GM19372 (cell line): ENCODE data around the gene SLC46A3.
"Not testable (repeated sequence)": the region's sequence is repeated elsewhere in the genome, so short reads cannot be mapped to it uniquely, and the experiment has no call there.

ENCODE experiments used
- ATAC-seq: cut with Tn5 transposase; IDR thresholded peaks from one replicate; pipeline ENCODE4 v1.9.1; 2021; ENCODE audit warnings: mild to moderate bottlenecking, low read depth, moderate library complexity; ENCODE audit not compliant: unreplicated experiment

Gene SLC46A3

DNA sequence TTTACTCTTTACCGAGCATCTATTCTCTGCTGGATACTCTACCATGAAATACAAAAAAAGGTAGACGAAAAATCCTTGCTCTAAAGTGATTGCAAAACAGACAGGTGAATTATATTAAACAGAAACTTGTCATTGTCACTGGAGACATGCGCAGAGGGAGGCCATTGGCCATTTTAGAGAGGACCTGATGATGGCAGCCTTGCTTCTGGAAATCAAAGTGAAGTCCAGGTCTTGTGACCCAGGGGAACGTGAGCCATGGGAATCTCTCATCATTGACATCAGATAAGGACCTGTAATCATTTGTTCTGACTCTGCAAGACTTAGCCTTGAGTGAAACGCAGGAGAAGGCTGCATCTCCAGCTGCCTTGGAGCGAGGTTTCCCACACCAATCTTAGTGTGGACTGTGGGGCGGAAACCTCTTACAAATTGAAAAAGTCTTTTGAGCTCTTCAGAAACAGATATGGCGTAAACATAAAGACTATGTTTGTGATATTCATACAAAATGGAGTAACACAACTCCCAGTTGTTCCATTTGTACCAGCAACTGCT lies 16.8 kb upstream of the SLC46A3 start:
- no peak for ATAC-seq

DNA sequence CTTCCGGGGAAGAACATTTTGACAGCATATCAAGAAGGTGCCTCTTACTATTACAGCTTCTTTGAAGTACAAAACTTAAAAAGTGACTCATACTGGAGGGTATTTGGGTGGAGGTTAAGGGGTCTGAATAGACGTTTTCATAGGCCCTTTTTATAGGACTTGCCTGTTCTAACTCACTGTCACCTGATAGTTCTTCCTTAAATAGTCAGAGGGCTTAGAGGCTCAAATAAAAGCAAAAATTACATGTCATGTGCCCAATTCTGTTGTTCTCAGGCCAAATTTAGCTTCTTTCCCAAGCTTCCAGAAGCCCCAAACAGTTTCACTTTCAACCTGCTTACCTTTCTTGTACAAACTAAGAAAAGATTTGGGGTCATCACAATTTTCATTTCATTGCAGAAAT lies 16.1 kb upstream of the SLC46A3 start:
- no peak for ATAC-seq

DNA sequence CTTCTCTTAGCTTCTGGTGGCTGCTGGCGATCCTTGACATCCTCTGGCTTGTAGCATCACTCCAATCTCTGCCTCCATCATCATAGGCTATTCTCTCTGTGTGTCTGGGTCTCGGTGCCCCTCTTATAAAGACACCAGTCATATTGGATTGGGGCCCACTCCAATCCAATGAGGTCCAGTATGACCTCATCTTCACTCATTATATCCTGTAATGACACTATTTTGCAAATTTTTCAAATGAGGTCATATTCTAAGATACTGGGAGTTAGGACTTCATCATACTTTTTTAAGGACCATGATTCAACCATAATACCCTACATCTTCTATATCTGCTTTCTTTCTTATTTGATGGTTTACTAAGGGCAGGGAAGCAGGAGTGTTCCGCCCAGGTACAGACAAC lies 12.0 kb upstream of the SLC46A3 start:
- no peak for ATAC-seq

DNA sequence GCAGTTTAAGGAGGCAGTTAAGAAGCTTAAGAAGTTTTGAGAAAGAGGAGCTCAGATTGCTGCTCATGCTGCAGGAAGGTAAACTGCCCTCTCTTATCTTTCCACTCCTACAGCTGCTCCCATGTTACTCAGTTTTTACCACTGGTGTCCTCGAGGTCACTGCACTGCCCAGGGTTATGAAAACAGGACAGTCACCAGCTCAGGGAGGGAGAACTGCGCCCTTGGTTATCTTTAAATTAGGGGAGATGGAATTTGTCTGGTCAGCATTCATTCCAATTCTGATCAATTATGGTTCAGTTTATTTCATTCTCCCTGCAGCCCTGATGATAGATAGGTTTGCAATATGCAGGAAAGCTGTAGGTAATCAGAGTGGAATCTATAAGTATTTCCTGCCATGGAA lies 10.8 kb upstream of the SLC46A3 start:
- no peak for ATAC-seq

DNA sequence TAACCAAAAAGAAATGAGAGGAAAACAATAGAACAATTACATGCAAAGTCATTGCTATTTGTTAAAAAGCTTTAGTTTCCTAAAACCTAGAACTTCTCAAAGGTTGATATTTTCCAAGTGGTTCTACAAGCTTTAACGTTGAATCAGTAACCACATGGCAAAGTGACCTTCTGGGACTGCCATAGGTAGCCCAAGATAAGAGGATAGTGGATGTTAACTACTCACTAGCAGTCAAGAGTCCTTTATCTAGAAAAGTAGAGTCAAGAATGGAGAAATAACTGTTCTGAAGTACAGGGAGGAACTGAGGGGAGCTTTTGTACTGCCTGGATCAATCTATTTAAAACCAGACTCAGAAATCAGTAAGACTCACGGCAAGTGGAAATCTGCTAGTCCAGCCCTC lies 9.9 kb upstream of the SLC46A3 start:
- ATAC-seq, result no peak

DNA sequence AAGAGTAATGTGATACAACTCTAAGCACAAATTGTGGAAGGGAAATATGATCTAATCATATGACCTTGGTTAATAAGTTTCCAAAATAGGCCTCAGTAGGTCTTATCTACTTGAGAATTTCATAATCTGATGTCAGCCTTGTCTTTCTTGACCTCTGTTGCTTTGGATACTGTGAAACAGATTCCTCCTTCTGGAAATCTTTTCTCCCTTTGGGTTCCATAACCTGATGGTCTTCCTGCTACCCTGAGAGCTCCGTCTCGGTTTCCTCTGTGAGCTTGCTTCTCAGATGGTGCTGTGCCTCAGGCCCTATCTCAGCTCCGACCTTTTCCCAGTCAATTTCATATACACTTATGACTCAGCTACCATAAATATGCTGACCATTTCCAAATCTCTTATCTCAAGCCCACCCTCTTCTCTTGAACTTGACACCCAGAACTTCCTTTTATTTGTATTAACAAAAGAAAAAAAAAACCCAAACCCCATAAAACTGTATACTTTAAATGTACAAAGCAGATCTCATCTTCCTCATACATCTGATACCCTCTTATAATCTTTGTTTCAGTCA lies 6.4 kb upstream of the SLC46A3 start:
- ATAC-seq, result no peak

DNA sequence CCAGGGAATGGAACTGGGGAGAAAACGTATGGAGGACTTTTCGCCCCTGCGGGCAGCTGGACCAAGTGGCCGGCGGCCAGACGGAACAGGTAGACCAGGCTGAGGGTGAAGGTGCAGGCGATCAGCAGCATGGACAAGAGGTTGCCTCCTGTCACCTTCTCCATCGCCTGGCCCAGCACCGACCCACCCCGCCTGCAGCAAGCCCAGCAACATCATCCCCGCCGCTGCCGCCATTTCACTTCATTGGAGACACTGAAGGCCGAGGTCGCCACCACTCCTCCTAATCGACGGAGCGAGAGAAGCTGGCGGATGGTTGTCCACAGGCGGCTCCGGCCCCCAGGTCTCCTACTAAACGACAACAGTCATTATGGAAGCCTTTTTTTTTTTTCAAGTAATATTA lies 5.0 kb upstream of the SLC46A3 start:
- ATAC-seq, result no peak

DNA sequence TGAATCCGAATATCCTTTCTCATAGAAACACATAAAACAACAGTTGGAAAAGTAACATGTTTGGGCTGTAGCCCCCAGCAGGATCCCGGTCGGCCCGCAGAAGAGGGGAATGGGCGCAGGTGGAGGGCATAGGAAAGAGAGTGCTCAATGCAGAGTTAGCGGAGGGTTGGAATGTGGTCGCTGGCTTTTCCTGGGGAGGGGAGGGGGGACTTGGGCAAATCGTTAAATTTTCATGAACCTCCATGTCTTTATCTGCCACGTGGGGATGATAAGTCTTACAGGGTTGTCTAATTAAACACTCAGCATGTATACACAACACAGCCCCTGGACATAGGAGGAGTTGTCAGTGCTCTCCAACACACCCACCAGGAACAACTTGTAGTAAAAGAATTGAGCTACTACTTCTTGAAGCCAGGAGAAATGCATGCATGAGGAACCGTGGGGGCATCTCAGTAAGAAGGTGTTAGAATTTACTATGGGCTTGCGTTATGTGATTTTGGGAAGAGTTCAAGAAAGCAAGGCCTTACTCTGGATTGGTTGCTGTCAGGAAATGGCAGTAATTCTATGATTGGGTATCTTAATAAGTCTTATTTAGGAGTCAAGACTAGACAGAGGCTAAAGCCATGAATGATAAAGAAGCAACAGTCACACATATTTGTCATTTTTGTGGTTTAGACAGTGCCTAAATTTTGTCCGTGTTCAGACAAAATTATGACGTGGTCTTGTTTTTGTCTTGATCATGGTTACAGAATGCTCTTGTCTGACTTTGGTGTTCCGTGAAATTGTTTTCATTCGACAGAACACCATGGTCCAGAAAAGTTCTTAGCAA lies 671 bp upstream of the SLC46A3 start:
- ATAC-seq, result no peak

DNA sequence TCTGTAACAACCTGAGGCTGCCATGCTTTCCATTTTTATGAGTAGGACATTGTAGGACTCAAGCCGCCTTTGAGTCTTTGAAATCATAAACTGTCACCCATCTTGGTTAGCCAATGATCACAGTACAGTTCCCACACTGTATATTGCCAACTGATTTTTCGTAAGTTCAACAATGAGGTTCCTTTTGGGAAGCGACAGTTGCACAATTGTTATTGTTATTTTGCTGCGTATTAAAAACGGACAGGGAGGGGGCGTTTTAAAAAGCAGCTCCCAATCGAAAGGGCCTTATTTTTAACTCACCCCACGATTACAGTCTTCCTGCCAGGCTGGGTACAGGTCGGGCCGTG lies 601 bp downstream of the SLC46A3 start:
- no peak for ATAC-seq

DNA sequence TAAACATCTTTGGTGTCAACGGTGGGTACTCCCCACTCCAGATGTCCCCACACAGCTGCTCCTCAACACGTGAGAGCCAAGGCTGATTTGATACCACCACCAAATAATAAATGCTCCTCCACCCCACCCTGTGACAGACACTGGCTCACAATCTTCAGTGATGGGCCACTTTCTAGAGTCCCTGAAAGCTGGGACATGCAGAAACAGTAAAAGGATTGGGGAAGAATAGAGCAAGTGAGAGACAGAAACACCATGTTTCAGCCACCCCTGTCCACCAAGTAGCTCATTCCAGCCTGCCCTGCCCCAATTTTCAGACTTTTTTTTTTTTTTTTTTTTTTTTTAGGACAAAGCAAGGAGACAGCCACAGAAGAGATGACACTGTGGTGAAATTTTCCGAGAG lies 1.6 kb downstream of the SLC46A3 start:
- no peak for ATAC-seq

DNA sequence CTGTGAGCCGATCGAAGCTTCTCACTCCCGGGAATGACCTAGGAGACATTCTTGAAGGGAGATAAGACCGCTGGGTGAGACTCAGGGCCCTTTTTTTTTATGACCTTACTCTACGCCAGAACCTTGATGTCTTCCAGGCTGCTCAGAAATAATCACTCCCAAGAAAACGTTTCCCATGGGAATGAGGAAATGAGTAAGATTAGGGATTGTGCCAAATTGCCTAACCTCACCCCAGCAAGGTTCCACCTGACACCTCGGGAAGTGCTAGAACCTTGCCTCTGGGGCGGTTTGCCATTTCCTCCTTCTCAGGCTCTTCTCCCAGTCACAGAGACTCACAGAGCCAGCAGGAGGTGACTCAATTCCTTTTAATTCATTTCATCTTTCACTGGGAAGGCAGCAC lies 2.3 kb downstream of the SLC46A3 start:
- ATAC-seq, result no peak

DNA sequence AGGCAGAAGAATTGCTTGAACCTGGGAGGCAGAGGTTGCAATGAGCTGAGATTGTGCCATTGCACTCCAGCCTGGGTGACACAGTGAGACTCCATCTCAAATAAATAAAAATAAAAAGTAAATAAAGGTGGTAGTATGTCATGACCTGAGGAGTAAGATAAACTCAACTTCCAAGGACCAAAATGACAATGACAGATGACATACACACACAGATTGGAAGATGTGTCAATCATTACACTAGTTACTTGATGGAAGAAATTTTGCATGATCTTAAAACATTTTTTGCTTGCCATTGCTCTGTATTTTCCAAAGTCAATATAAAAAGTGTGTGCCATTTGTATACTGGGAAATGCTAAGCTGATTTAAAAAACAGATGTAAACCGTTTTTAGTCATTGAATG lies 4.1 kb downstream of the SLC46A3 start:
- ATAC-seq, result no peak

DNA sequence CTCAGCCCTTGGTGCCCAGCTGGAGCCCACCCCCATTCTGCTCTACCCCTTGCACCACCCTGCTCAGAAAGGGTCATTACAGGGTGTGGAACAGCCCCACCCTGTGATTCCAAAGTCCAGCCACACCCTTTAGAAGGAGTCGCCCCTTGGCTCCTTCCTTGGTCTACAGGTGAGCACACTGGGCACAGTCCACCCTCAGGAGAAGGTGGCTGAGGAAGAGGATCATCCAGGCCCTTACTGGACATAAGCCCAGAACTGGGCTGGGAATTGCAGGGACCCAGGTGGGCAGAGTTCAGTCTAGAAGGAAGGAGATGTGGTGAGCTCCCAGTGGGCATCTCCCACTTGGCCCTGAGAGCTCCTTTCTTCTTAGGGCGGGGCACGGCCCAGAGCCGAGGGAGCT lies 8.6 kb downstream of the SLC46A3 start:
- no peak for ATAC-seq

DNA sequence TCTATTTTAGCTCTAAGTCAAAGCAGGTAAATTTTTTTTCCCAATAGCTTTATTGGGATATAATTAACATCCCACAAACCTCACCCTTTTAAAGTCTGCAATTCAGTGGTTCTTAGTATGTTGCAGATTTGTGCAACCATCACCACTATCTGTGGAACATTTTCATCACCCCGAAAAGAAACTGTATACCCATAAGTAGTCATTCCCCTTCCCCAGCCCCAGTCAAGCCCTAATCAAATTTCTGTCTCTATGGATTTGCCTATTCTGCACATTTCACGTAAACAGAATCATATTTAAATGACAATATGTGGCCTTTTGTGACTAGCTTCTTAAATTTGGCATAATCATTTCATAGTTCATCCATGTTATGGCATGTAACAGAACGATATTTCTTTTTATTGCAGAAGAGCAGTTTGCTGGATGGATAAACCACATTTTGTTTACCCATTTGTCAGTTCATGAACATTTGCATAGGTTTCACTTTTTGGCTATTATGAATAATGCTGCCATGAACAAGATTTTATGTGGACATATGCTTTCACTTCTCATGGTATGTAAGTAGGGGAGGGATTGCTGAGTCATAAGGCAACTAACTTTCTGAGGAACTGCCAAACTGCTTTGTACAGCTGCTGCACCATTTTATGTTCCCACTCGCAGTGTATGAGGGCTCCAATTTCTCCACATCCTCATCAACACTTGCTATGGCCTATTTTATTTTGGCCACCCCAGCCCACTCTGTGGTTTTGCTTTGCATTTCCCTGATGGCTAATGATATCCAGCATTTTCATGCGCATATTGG lies 10.9 kb downstream of the SLC46A3 start:
- ATAC-seq, result peak; percentile 98

DNA sequence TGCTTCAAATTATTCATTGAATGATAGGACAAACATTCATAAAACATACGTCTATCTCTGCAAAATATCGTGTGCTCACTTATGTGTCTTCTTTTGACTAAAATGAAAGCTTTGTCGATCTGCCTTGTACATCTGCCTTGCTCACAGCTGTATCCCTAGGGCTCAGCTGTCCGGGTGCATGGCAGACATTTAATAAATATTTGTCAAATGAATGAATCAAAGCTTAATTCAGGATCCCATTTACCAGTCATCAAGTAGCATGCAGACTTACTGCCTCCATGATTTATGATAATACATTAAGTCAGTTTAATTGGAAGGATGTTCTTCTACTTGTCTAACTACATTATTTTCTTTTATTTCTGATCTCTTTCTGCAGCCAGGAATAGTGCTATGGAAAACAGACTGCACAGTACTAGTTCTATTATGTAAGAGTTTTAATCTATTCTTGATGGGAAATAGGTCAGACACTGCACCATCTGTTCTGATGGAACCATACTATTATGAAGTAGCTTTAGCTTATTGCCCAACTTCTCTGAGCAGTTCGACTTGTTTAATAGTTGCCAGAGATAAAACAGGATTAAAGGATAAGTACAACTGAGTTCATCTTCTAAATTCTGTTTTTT lies 13.2 kb downstream of the SLC46A3 start:
- ATAC-seq, result no peak

DNA sequence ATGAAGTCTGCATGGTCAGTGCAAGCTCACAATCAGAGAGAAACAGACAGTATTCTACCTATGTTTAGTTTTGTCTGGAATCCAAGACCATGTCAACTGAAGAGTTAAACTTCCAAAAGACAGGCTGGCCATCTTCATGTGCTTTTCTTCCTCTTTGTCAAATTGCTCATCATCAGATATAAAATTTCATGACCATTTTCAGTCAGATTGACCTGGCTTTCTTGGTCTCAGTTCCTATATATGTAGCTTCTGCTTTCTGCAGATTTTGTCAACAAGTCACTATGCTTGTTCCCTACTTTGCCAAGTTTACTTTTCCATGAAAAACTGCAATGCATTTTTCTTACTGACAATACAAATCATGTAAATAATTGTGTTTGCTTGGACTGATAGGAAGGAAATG lies 13.9 kb downstream of the SLC46A3 start:
- ATAC-seq, result no peak

DNA sequence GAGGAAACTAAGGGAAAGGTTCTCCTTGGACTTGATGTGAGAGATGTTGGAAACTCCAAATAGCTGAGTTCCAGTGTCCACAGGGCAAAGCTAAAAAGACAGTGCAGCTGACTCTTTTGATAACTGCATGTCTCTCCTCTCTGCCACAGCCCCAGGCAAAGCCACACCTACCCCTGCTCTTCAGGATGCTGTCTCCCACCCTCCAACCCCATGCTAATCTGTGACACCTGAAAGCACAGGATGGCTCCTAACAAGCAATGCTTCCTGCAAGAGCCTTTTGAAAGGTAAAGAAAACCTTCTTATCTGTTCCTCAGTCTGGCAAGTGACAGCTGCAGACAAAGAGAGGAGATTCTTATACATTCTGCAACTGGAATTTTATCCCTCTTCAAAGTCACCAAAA lies 14.5 kb downstream of the SLC46A3 start:
- no peak for ATAC-seq

DNA sequence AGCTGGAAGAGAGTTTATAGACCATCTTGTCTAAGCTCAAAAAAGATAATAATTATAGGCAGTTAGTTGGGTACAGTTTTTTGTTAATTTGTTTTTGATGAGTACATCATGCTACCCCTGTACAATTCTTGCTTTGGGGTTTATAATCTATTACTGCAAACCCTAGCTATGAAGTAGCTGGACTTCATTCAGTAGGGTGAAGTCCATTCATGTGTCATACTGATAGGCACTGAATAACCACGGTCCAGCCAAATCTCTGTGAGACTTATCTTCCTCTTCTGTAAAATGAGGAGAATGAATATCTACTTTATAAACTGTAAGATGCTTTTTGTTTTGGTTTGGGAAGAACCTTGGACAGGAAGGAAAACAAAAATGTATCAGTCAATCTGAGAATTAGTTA lies 19.5 kb downstream of the SLC46A3 start:
- no peak for ATAC-seq

DNA sequence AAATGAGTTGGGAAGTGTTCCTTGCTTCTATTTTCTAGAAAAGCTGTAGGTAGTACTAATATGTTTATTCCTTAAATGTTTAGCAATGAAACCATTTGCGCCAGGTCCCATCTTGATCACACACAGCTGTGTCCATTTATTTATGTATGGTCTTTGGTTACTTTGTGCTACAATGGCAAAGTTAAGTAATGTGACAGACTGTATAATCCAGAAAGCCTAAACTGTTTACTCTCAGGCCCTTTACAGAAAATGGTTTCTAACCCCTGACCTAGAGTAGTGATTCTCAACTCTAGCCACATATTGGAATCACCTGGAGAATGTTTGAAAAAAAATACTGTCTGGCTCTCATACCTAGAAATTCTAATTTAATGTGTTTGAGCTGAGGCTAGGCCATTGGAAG lies 21.3 kb downstream of the SLC46A3 start:
- ATAC-seq, result no peak

DNA sequence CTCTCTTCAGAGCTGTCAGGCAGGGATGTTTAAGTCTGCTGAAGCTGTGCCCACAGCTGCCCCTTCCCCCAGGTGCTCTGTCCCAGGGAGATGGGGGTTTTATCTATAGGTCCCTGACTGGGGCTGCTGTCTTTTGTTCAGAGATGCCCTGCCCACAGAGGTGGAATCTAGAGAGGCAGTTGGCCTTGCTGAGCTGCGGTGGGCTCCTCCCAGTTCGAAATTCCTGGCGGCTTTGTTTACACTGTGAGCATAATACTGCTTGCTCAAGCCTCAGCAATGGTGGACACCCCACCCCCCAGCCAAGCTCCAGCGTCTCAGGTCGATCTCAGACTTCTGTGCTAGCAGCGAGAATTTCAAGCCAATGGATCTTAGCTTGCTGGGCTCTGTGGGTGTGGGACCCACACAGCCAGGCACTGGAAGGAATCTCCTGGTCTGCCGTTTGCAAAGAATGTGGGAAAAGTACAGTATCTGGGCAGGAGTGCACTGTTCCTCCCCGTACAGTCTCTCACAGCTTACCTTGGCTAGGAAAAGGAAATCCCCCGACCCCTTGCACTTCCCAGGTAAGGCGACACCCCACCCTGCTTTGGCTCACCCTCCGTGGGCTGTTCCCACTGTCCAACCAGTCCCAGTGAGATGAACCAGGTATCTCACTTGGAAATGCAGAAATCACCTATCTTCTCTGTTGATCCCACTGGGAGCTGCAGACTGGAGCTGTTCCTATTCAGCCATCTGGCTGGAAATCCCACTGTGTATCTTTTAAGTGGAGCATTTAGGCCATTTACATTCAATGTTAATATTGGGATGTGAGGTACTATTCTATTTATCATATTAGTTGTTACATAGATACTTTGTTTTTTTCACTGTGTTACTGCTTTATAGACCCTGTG lies 24.9 kb downstream of the SLC46A3 start:
- not testable (repeated sequence) for ATAC-seq
